WERI-Rb-1 (cell line): Measurements from ENCODE around the gene MATN4.

Experiments used
- DNase-seq: peaks from one replicate; pipeline ENCODE4 v3.0.0-alpha.2; 2020
- H3K27ac ChIP-seq: fragments of 250-450 bp; sonication (Bioruptor Pico); 2 replicates; pipeline ENCODE4 v1.5.1; 2020; ENCODE audit warnings: mild to moderate bottlenecking, moderate library complexity
- H3K27me3 ChIP-seq: fragments of 250-450 bp; sonication (Bioruptor Pico); 2 replicates; pipeline ENCODE4 v1.5.1; 2021; ENCODE audit warnings: mild to moderate bottlenecking, low read depth, moderate library complexity; ENCODE audit not compliant: insufficient read depth, severe bottlenecking
- H3K36me3 ChIP-seq: fragments of 250-450 bp; sonication (Bioruptor Pico); 2 replicates; pipeline ENCODE4 v1.5.1; 2020; ENCODE audit warnings: mild to moderate bottlenecking, moderate library complexity
- H3K4me3 ChIP-seq: 2 replicates; pipeline ENCODE4 v1.5.1; 2011; ENCODE audit warnings: low read depth, mild to moderate bottlenecking, control low read depth, low read length
- H3K9me3 ChIP-seq: fragments of 250-450 bp; sonication (Bioruptor Pico); 2 replicates; pipeline ENCODE4 v1.5.1; 2021; ENCODE audit warnings: mild to moderate bottlenecking, moderate library complexity; ENCODE audit not compliant: severe bottlenecking
- TF ChIP-seq, protein P1 (sequence below): IDR thresholded peaks from 2 replicates; pipeline ENCODE4 v1.5.1; 2011; ENCODE audit warnings: low read depth, mild to moderate bottlenecking, control low read depth, inconsistent platforms, low read length

Gene MATN4

DNA sequence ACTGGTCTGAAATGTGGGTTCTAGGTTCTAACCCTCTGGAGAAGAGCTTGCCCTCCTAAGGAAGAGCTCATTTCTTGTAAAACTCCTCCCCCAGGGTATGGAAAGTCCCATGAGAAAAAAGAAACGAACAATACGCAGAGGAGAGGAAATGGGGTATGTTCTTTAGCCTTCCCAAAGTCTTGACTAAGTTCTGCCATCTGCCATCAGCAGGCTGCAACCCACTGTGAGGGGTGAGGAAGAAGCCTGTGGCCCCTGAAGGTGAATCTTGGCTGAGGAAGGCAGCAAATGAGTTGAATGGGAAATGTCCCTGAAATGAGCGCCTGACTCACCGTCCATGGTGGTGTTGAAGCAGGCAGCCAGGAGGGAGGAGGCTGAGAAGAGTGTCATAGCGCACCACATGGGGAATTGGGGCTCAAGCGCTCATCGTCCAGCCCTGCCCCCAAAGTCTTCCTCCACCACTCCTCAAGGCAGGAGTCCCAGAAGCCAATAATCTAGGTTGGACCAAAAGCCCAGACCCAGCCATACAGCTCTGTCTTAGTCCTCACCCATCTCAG lies 10.4 kb upstream of the MATN4 start:
- TF ChIP-seq, protein P1, sequence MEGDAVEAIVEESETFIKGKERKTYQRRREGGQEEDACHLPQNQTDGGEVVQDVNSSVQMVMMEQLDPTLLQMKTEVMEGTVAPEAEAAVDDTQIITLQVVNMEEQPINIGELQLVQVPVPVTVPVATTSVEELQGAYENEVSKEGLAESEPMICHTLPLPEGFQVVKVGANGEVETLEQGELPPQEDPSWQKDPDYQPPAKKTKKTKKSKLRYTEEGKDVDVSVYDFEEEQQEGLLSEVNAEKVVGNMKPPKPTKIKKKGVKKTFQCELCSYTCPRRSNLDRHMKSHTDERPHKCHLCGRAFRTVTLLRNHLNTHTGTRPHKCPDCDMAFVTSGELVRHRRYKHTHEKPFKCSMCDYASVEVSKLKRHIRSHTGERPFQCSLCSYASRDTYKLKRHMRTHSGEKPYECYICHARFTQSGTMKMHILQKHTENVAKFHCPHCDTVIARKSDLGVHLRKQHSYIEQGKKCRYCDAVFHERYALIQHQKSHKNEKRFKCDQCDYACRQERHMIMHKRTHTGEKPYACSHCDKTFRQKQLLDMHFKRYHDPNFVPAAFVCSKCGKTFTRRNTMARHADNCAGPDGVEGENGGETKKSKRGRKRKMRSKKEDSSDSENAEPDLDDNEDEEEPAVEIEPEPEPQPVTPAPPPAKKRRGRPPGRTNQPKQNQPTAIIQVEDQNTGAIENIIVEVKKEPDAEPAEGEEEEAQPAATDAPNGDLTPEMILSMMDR: no peak
- no peak overlapping the region for H3K27ac ChIP-seq
- no peak overlapping the region for H3K4me3 ChIP-seq
- no peaks in the 10 kb centered on the region for H3K9me3 ChIP-seq
- DNase-seq: no peak
- H3K27me3 ChIP-seq: no peaks in the 10 kb centered on the region
- no peaks in the 10 kb centered on the region for H3K36me3 ChIP-seq

DNA sequence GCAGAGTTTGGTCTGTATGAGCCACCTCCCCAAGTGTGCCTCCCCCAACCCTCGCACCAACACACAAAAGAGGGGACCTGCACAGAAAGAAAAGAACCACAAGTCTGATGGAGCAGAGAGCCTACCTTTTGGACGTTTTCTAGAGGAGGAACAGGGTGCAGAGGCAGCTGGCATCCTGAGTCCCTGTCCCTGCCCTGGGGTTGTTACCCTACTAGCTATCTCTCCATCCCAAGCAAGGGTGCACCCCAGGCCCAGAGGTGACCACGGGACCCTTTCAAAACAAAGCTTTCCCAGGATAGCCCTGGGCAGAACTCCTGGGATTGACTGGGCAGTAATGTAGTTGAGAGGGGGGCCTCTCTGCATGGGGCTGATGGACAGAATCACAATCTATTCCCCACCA lies 9.7 kb upstream of the MATN4 start:
- DNase-seq: no peak
- H3K27ac ChIP-seq: no peak overlapping the region
- no peaks in the 10 kb centered on the region for H3K36me3 ChIP-seq
- H3K4me3 ChIP-seq: no peak overlapping the region
- TF ChIP-seq, protein P1: no peak
- no peaks in the 10 kb centered on the region for H3K27me3 ChIP-seq
- H3K9me3 ChIP-seq: no peaks in the 10 kb centered on the region

DNA sequence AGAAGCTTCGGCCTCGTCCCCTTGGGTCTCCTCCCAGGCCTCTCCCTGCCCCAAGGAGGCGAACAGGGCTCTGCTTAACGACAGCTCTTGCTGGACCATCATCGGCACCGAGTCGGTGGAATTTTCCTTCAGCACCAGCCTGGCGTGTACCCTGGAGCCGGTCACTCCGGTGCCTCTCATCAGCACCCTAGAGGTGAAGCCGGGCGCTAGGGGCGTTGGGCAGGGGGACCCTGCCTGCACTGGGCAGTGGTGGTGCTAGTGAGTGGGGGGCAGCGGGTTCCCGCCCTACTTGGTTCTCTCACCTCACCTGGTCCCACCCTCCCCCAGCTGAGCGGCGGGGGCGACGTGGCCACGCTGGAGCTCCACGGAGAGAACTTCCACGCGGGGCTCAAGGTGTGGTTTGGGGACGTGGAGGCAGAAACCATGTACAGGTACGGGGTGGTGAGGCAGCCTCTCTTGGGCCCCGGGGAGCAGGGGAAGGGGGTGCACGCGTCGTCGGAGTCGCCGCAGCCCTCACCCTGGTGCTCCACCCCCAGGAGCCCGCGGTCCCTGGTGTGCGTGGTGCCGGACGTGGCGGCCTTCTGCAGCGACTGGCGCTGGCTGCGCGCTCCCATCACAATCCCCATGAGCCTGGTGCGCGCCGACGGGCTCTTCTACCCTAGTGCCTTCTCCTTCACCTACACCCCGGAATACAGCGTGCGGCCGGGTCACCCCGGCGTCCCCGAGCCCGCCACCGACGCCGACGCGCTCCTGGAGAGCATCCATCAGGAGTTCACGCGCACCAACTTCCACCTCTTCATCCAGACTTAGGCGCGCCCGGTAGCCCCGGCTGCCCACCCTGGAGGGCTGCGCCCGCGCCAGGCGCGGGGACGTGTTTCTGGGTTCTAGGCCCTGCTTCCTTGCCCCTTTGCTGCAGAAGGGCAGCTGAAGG lies 8.3 kb upstream of the MATN4 start:
- no peaks in the 10 kb centered on the region for H3K27me3 ChIP-seq
- DNase-seq: no peak
- H3K27ac ChIP-seq: no peak overlapping the region
- H3K36me3 ChIP-seq: no peaks in the 10 kb centered on the region
- TF ChIP-seq, protein P1: no peak
- no peak overlapping the region for H3K4me3 ChIP-seq
- H3K9me3 ChIP-seq: no peaks in the 10 kb centered on the region

DNA sequence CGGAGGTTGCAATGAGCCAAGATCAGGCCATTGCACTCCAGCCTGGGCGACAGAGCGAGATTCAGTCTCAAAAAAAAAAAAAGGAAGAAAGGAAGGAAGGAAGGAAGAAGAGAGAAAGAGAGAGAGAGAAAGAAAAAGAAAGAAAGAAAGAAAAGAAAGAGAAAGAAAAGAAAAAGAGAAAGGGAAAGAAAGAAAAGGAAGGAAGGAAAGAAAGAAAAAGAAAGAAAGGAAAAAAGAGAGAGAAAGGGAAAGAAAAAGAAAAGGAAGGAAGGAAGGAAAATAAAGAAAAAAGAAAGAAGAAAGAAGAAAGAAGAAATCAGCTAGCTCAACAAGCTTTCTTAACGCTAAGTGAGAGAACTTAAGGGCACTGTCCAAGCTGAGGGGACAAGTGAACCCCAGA lies 7.6 kb upstream of the MATN4 start:
- Histone ChIP-seq H3K9me3 (no peaks in the 10 kb centered on the region), H3K27me3 (no peaks in the 10 kb centered on the region), H3K4me3 (no peak overlapping the region), H3K36me3 (no peaks in the 10 kb centered on the region), H3K27ac (no peak overlapping the region)
- TF ChIP-seq, protein P1: no peak
- DNase-seq: no peak

DNA sequence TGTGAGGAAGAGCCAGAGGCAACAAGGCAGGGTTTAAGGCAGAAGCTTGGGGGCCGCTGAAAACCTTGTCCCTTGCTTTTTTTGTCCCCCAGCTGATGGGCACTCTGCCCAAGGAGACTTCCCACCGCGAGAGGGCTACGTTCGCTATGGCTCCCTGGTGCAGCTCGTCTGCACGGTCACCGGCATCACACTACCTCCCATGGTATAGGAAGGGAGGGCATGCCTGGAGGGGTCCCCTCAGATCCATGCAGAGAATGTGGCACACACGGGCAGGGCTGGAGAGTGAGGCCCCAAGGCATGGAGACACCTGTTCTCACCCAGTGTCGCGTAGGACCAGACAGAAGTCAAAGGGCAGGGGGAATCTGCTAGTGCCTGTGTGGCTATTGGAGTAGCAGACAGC lies 5.8 kb upstream of the MATN4 start:
- DNase-seq: no peak
- Histone ChIP-seq H3K36me3 (no peaks in the 10 kb centered on the region), H3K27me3 (no peaks in the 10 kb centered on the region), H3K4me3 (no peak overlapping the region), H3K27ac (no peak overlapping the region), H3K9me3 (no peaks in the 10 kb centered on the region)
- TF ChIP-seq, protein P1: no peak
